Adrenal gland (tissue), 12 donors: Measurements from ENCODE around the gene C1QTNF8. TPM values are rescaled to one million over a fixed set of nuclear protein-coding genes. Genes with fewer than 3 reads are reported as not detected.

ENCODE experiments used
- DNase-seq, 7 donors: peaks; one replicate each; pipeline ENCODE4 v3.0.0-alpha.2; 2019 to 2020
- H3K27ac ChIP-seq, 5 donors: fragments of 200-600 bp; sonication (generic) in 4 of 5; 1 replicate in 3 of 5; 2 replicates in 2 of 5; pipeline versions ENCODE4 v1.5.1 to v1.8.0; 2016 to 2020; ENCODE audit warnings: mild to moderate bottlenecking in 1 of 5
- H3K27me3 ChIP-seq: fragments of 200-600 bp; 2 replicates; pipeline ENCODE4 v1.8.0; 2021
- H3K36me3 ChIP-seq, 2 donors: fragments of 200-600 bp; replicated peaks in 1 of 2; 1 replicate in 1 of 2; 2 replicates in 1 of 2; pipeline versions ENCODE4 v1.5.1 to v1.8.0; 2018 to 2022
- H3K4me1 ChIP-seq, 2 donors: fragments of 200-600 bp; replicated peaks in 1 of 2; 1 replicate in 1 of 2; 2 replicates in 1 of 2; pipeline versions ENCODE4 v1.5.1 to v1.8.0; 2018 to 2021
- H3K4me3 ChIP-seq, 4 donors: fragments of 200-600 bp; sonication (generic) in 3 of 4; one replicate each; pipeline ENCODE4 v1.5.1; 2016 to 2018
- H3K9me3 ChIP-seq, 3 donors: fragments of 200-600 bp; sonication (generic) in 1 of 3; replicated peaks in 1 of 3; 1 replicate in 2 of 3; 2 replicates in 1 of 3; pipeline versions ENCODE4 v1.5.1 to v1.8.0; 2016 to 2021
- POLR2A ChIP-seq, 2 donors: fragments of 450-650 bp; IDR thresholded peaks; one replicate each; pipeline ENCODE4 v1.6.1; 2017; ENCODE audit warnings: antibody characterized with exemption in 2 of 2, mild to moderate bottlenecking in 2 of 2, moderate library complexity in 1 of 2
- WGBS, 4 donors: extraction: QIAGEN DNeasy Blood & Tissue Kit in 2 of 4; methylation state at CpG; one replicate each; pipeline versions ENCODE4 v1.1.5 to v1.1.7; 2013 to 2017; 5-methylcytosine and 5-hydroxymethylcytosine counted together
- intact Hi-C, 2 donors: fragments of 100-400 bp; cut with DNase I; formaldehyde crosslinking; loops; one replicate each; pipeline versions ENCODE4 v1.14.1 to v1.15.0; 2022 to 2023
- polyA plus RNA-seq, 3 donors: library from polyadenylated mRNA; stranded (reverse); fragments of 200-250 nt in 2 of 3; fragments of 350-450 nt in 1 of 3; fragmentation: Illumina TruSeq in 1 of 3; extraction: RNeasy Lipid Tissue Mini Kit (QIAGEN cat#74804) in 1 of 3; gene quantifications; one replicate each; pipeline ENCODE4 v1.2.3, GENCODE V29; 2013 to 2014
- total RNA-seq, 9 donors: library from RNA; depleted of rRNA in 4 of 9; stranded (reverse); fragments of >200 nt in 4 of 9; fragments of 120-200 nt in 1 of 9; fragmentation: NEBNext Ultra II Directional in 1 of 9; extraction: Animal tissue kit (Norgen Biotek cat#: 25700) in 1 of 9; gene quantifications; one replicate each; pipeline versions ENCODE4 v1.1.0 to v1.2.4, GENCODE V29; 2013 to 2023
- TF ChIP-seq, protein P1 (sequence below), 6 experiments: fragments of 450-650 bp in 4 of 6; fragments of 200-600 bp in 2 of 6; sonication (generic) in 1 of 6; IDR thresholded peaks; 1 replicate in 5 of 6; 2 replicates in 1 of 6; pipeline versions ENCODE4 v1.5.1 to v1.8.0; 2016 to 2021; ENCODE audit warnings: antibody characterized with exemption in 6 of 6, mild to moderate bottlenecking in 2 of 6, moderate library complexity in 1 of 6
- donor health status: healthy with polysubstance abuse.
- donor health status: Bipolar disorder and iron deficiency.
- donor health status: DM: yes; HTN: yes; CAD: no.
- donor health status: DM: no; HTN: no; CAD: no.
- donor health status: DM: no; HTN: no; CAD: no.
- donor health status: DM: yes; HTN: yes; CAD: no.

C1QTNF8 gene
- total and polyA plus RNA-seq, 12 donors: 0.14 to 0.64 (median 0.25) TPM; not detected in 8

DNA sequence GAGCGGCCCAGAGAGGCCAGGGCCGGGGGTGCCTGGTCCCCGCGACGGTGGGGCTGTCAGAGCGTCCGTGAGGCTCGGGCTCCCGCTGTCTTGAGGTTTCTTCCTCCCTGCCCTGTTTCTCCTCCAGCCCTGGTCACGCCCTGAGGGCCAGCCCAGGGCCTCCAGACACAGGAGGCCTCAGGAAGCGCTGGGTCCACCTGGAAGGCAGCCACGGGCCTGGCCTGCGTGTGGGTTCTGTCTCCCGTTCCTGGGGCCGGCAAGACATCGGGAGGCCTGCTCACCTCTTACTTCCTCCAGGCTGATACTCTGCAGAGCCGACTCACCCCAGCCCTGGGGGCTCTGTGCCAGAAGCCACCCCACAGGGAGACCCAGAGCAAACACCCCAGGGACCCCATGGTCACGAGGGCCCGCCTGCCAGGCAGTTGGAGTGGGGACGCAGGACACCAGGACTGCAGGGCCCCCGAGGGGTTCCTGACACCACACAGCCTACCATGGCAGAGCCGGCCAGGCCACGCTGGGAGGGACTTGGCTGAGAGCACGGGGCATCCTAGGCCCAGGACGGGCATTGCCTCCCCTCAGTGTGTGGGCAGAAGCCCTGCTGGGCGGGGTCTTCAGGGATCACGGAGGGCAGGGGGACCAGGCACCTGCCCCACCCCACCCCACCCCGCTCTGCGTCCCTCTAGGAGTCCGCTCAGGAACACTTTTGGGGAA, 37.9 kb upstream of the C1QTNF8 start:
- TF ChIP-seq, protein P1, sequence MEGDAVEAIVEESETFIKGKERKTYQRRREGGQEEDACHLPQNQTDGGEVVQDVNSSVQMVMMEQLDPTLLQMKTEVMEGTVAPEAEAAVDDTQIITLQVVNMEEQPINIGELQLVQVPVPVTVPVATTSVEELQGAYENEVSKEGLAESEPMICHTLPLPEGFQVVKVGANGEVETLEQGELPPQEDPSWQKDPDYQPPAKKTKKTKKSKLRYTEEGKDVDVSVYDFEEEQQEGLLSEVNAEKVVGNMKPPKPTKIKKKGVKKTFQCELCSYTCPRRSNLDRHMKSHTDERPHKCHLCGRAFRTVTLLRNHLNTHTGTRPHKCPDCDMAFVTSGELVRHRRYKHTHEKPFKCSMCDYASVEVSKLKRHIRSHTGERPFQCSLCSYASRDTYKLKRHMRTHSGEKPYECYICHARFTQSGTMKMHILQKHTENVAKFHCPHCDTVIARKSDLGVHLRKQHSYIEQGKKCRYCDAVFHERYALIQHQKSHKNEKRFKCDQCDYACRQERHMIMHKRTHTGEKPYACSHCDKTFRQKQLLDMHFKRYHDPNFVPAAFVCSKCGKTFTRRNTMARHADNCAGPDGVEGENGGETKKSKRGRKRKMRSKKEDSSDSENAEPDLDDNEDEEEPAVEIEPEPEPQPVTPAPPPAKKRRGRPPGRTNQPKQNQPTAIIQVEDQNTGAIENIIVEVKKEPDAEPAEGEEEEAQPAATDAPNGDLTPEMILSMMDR (IDR thresholded peaks at IDR 0.05): no peak
- TF ChIP-seq POLR2A (IDR thresholded peaks at IDR 0.05): no peak
- Histone ChIP-seq H3K36me3 (no peaks in the 10 kb centered on the region), H3K4me3 (no peak overlapping the region), H3K4me1 (peaks cover 10 to 16% of the 10 kb centered on the region in 2 donors), H3K27ac (no peak overlapping the region), H3K27me3 (no peaks in the 10 kb centered on the region), H3K9me3 (no peaks in the 10 kb centered on the region)
- 71 to 86% (median 81%) methylated on average over 11 to 30 of the region's 30 CpGs for WGBS, 4 donors
- intact Hi-C loops: no loop called here
- peak in 1 of 7 donors; percentile 29 for DNase-seq

DNA sequence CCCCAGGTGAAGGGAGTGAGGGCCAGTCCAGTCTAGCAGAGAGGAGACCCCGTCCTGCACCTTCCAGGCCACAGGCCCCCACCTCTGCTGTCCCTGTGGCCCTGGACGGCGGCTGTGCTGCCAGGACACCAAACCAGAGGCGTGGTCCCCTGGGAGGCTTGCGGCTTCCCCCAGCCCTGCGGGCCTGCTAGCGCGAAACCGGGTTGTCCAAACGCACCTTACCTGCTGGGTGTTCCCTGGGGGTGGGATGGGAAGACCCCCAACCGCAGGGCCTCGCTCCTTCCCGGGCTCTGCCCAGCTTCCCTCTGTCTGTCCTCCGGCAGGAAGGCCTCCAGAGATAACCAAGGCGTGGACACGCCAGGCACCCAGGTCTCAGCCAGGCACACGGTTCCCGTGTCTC, 37.2 kb upstream of the C1QTNF8 start:
- no peak for DNase-seq
- H3K27ac ChIP-seq: no peak overlapping the region
- H3K27me3 ChIP-seq: no peaks in the 10 kb centered on the region
- WGBS, 4 donors: 91 to 100% (median 93%) methylated on average over 3 to 18 of the region's 18 CpGs; no CpG with 5 or more reads in 1 of the 4 donors
- no peak overlapping the region for H3K4me3 ChIP-seq
- intact Hi-C loops: no loop called here
- no peak for TF ChIP-seq POLR2A (IDR thresholded peaks at IDR 0.05)
- TF ChIP-seq, protein P1 (IDR thresholded peaks at IDR 0.05): no peak
- H3K36me3 ChIP-seq: no peaks in the 10 kb centered on the region
- no peaks in the 10 kb centered on the region for H3K9me3 ChIP-seq
- peaks cover 10 to 16% of the 10 kb centered on the region in 2 donors for H3K4me1 ChIP-seq

DNA sequence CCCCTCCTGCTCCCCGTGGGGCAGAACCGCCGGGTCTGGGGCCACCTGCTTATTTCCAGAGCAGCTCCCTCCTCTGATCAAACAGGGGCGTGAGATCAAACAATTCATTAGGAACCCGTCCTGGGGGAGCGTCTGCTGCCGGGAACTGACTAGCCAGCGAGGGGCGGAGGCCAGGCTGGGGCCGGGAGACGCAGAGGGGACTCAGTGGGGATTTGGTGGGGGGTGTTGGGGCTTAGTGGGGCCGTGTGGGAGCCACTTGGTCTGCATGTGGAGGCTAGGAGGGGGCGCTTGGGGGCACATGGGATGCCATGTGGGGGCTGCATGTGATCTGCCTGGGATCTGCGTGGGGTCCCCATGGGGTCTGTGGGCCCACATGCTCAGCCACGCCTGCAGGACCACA, 36.4 kb upstream of the C1QTNF8 start:
- H3K27ac ChIP-seq: no peak overlapping the region
- no peaks in the 10 kb centered on the region for H3K36me3 ChIP-seq
- WGBS, 4 donors: 69 to 80% (median 76%) methylated on average over 2 to 15 of the region's 15 CpGs
- H3K27me3 ChIP-seq: no peaks in the 10 kb centered on the region
- no peaks in the 10 kb centered on the region for H3K9me3 ChIP-seq
- intact Hi-C loops: no loop called here
- no peak for TF ChIP-seq POLR2A (IDR thresholded peaks at IDR 0.05)
- TF ChIP-seq, protein P1 (IDR thresholded peaks at IDR 0.05): no peak
- H3K4me1 ChIP-seq: peaks cover 10 to 16% of the 10 kb centered on the region in 2 donors
- no peak for DNase-seq
- no peak overlapping the region for H3K4me3 ChIP-seq

DNA sequence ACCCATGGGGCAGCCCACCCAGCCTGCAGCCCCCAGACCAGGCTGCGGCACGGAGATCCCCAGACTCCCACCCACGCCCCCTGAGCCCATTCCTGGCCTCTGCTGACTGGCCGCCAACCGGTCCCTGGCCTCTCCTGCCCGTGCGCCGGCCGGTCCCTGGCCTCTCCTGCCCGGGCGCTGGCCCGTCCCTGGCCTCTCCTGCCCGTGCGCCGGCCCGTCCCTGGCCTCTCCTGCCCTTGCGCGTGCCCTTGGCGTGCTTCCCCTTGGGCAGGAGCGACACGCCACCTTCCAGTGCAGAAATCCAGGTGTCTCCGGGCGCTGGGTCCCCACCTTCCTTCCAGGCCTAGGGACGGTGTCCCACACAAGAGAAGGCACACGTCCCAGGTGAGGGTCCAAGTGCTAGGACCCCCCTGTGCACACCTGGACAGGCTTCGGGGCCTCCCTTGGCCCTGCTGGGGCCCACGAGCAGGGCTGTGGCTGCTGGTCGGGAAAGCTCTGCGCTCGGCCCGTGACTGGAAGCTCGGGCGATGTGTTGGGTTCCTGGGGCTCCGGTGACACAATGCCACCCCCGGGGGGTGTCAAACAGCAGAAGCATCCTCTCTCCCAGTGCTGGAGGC, 35.4 kb upstream of the C1QTNF8 start:
- intact Hi-C loops: no loop called here
- H3K36me3 ChIP-seq: no peaks in the 10 kb centered on the region
- 89 to 94% (median 93%) methylated on average over 23 to 35 of the region's 35 CpGs for WGBS, 4 donors
- TF ChIP-seq POLR2A (IDR thresholded peaks at IDR 0.05): no peak
- TF ChIP-seq, protein P1 (IDR thresholded peaks at IDR 0.05): no peak
- no peak overlapping the region for H3K27ac ChIP-seq
- no peaks in the 10 kb centered on the region for H3K27me3 ChIP-seq
- H3K4me3 ChIP-seq: no peak overlapping the region
- no peaks in the 10 kb centered on the region for H3K9me3 ChIP-seq
- DNase-seq: no peak
- peaks cover 10 to 11% of the 10 kb centered on the region in 2 donors for H3K4me1 ChIP-seq
